Fibroblast of skin of left quadriceps (primary cell): ENCODE measurements around the gene KRTAP20-3.

Source experiments
- DNase-seq, 2 experiments: peaks; one replicate each; pipeline ENCODE4 v3.0.0-alpha.2; 2013; ENCODE audit warnings: low read depth in 2 of 2

KRTAP20-3 gene

GRCh38 chr21:30642564-30642963, at the start of gene KRTAP20-3:
KRTAP20-3 (plus strand) TSS chr21:30642864.
- no peak for DNase-seq

DNA sequence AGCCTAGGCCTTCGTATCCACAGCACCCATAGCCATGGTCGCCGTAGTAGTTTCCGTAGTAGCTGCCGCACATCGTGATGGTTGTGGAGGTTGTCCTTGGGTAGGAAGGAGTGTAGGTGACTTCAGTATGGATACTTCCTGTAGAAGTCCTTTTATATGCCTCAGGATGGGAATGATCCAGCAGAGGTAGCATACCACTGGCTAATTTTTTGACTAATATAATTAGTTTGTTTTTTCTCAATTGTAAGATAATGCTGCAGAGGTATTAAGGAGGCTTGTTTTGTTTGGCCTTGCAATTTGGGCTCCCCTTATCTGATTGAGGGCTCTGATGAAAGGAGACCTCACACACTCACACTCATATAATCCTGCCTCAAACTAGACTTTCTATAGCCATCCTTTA, 43.9 kb upstream of the KRTAP20-3 start, which contains the start of gene KRTAP6-2:
TSS of gene KRTAP6-2 (minus strand) at position 101 of the 400 bp plus-strand sequence. CDS start at position 73, 28 bp downstream.
- no peak for DNase-seq

GRCh38 chr21:30600787-30601186, 41.9 kb upstream of the KRTAP20-3 start, which contains the start of gene KRTAP22-1:
KRTAP22-1 (plus strand) TSS chr21:30601087.
- DNase-seq: no peak

GRCh38 chr21:30605968-30606367, 36.7 kb upstream of the KRTAP20-3 start:
- no peak for DNase-seq

- no peak for DNase-seq
Measured at GRCh38 chr21:30612132-30612531, 30.5 kb upstream of the KRTAP20-3 start.

- DNase-seq: no peak
Measured at GRCh38 chr21:30613836-30614235, 28.8 kb upstream of the KRTAP20-3 start, which contains the start of gene KRTAP6-1. KRTAP6-1 (minus strand) TSS chr21:30613930; CDS start chr21:30613904, 26 bp downstream.

DNA sequence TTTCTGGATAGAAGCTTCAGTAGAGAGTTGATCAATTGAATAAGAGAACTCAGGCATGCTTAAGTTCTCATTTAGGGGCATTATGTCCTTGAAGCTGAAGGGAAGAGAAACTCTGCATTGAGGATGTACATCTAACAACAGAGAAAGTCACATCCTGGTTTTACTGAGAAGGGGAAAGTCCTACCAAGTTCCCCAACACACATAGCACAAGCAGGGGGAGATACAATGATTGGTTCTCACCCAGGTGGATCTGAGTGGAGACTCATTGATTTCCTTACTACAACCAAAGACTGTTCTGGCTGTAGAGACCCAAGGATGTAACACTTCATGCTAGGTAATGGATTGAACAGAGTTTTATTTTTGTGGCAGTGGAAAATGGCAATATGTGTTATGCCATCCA, 27.5 kb upstream of the KRTAP20-3 start:
- no peak for DNase-seq

DNA sequence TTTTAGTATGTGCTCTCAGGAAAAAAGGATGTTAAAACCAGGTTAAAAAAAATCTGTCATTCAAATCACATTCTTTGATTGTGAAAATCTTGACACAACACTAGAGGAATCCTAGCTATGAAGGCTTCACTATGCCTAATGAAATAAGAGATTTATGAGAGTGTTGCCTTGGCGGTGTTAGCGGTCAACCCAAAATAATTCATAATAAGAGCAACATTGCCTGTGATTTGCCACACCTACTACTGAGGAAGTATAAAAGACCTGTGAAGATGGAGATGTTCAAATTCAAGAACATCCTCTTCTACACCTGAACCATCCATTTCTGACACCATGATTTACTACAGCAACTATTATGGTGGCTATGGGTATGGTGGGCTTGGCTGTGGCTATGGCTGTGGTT, 26.5 kb upstream of the KRTAP20-3 start, which contains the start of gene KRTAP20-1:
TSS of gene KRTAP20-1 (plus strand) at position 301 of the 400 bp plus-strand sequence. CDS start at position 331, 30 bp downstream.
- no peak for DNase-seq

DNA sequence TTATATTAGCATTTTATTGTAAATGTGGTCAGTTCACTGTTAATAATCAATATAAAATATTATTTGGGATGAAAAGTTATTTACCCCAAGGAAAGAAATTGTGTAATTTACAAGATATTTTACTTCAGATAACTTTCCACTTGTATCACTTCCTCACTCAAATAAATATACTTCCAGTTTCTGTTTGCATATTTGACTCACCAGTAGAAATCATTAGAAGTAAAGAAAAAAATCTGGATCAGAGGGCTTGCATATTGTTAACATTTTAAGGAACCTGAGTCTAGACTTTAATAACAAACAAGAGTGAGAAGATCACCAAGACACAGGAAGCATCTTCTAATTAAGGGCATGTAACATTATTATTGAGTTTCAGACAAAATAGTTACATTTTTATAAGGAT, 22.6 kb upstream of the KRTAP20-3 start:
- no peak for DNase-seq

DNA sequence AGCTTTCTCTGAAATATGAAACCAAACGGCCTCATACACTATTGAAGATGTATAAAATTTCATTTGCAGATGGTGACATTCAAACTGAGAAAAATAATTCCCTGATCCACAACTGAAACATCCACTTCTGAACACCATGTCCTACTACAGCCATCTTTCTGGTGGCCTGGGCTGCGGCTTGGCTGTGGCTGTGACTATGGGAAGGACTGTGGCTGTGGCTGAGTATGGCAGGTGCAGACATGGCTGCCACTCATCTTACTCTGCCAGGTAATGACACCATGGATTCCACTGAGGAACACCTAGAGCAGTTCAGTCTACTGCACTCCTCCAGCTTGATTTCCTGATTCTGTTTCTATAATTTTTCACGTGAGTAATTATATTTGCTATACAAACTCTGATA, 22.1 kb upstream of the KRTAP20-3 start, which contains the start of gene KRTAP20-4:
TSS of gene KRTAP20-4 (plus strand) at position 106 of the 400 bp plus-strand sequence.
- DNase-seq: no peak

GRCh38 chr21:30623362-30623761, 19.3 kb upstream of the KRTAP20-3 start:
- no peak for DNase-seq

- DNase-seq: no peak
Measured at GRCh38 chr21:30625449-30626165, 17.1 kb upstream of the KRTAP20-3 start.

- DNase-seq: no peak
Measured at GRCh38 chr21:30628109-30628508, 14.6 kb upstream of the KRTAP20-3 start.

DNA sequence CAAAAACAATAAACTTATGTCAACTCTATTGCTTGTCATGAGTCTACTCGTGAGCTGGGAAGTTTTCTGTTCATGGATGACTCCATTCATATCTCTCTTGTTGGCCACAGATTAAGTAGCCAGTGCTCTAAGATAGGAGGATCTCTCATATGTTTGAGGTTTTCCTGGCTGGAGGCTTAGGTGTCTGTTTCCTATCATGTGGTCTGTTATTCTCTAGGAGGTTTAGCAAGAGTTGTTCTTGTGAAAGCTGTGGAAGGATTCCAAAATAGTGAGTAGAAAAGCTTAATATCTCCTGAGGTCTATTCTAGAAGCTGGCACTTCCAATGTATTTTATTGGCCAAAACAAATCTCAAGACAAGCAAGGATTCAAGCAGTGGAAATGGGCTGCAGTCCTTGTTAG, 13.5 kb upstream of the KRTAP20-3 start:
- DNase-seq: no peak

GRCh38 chr21:30634906-30635305, 7.8 kb upstream of the KRTAP20-3 start, which contains the start of gene KRTAP20-2:
KRTAP20-2 (plus strand) TSS chr21:30635206; CDS start chr21:30635264, 58 bp downstream.
- no peak for DNase-seq

DNA sequence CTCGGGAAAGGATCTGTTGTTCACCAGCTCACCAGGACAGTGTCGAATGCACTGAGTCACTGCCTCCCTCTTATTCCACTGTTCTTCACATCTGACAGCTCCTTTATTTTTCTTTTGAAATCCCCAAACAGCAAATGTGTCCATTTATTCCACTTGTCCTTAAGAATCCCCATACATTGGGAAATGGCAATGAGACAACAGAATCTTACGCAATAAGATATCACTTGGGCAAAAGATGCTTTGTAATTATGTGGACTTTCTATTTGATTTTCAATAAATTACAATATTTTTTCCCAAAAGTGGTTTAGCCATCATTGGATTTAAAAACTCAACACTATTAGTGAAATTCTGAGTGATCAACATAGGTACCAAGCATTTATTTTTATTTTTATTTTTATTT, 4.0 kb upstream of the KRTAP20-3 start:
- DNase-seq: no peak

- DNase-seq: no peak
Measured at GRCh38 chr21:30646904-30647414, 4.3 kb downstream of the KRTAP20-3 start.

GRCh38 chr21:30652891-30653290, 10.2 kb downstream of the KRTAP20-3 start:
- no peak for DNase-seq

DNA sequence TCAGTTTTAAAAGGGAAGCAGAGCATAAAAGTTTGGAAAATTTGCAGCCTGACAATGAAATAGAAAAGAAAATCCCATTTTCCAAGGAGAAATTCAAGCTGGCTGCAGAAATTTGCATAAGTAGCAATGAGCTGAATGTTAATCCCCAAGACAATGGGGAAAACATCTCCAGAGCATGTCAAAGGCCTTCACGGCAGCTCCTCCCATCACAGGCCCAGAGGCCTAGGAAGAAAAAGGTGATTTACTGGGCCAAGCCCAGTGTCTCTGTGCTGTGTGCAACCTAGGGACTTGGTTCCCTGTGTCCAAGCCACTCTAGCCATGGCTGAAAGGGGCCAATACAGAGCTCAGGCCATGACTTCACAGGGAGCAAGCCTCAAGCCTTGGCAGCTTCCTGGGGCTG, 26.1 kb downstream of the KRTAP20-3 start:
- no peak for DNase-seq

DNA sequence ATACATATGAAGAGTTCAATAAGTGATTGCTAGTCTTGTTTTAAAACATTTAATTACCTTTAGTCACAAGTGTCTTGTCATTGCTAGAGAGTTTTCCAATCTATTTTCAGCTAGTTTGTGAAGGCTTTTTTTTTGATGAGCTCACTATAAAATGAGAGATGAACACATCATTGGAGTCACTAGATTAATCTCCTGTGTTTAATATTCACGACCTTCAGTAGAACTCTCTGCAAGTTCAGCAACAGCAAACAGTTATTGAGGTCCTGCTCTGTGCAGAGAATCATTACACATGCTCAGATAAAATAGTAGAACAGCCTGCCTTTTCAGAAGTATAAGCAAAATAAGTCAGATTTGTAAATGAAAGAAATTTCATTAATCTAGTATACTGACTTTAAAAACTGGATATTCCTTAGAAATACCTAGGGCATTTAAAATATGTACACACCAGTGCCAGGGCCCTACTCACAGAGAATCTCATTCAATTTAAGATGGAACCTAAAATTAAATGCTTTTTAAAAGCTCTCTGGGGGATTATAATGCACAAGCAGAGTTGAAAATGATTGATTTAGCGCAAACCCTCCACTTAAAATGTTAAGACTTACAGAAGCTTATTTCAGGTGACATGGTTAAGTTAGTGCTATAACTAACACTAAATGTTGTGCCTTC, 30.5 kb downstream of the KRTAP20-3 start:
- DNase-seq: no peak

- DNase-seq: no peak
Measured at GRCh38 chr21:30674312-30674711, 31.6 kb downstream of the KRTAP20-3 start.

GRCh38 chr21:30676737-30677136, 34.1 kb downstream of the KRTAP20-3 start:
- DNase-seq: no peak
